SKM-1 (cell line): ENCODE data around the gene RREB1.

ENCODE experiments used
- DNase-seq: peaks from one replicate; lab custom pipeline; 2025; ENCODE audit not compliant: unreplicated experiment; lab: John Stamatoyannopoulos, UW

Gene RREB1

DNA sequence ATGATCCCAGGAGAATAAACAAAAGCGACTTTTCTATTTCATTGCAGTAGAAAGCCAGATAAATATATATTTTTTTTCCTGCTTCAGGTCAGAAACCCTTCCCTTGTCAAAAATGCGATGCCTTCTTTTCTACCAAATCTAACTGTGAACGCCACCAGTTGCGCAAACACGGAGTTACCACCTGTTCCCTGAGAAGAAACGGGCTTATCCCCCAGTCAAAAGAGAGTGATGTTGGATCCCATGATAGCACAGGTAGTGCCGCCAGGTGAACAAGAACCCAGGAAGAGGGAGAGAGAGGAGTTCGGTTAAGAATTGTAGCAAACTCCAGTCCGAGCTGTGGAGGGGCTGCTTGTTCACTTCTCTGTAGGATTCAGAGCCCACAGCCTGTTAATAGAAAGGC lies 132.6 kb downstream of the RREB1 start:
- no peak for DNase-seq

DNA sequence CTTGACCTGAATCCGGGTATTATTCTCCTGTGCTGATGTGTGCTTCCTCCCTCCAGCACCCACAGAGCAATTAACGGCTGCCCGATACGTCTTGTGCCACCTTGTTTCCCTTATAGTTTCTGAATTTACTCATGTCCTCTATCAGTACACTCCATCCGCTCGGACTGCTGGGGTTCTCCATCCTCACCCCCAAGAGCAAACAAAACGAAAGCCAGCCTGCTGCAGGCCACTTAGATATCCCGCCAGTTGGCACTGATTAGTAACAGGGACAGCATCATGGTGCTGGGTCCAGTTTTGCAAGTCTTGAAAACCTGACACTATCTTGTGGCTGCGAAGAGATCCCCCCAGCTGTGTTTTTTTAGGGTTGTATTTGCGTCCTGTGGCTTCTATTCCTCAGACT lies 133.4 kb downstream of the RREB1 start:
- DNase-seq: no peak

DNA sequence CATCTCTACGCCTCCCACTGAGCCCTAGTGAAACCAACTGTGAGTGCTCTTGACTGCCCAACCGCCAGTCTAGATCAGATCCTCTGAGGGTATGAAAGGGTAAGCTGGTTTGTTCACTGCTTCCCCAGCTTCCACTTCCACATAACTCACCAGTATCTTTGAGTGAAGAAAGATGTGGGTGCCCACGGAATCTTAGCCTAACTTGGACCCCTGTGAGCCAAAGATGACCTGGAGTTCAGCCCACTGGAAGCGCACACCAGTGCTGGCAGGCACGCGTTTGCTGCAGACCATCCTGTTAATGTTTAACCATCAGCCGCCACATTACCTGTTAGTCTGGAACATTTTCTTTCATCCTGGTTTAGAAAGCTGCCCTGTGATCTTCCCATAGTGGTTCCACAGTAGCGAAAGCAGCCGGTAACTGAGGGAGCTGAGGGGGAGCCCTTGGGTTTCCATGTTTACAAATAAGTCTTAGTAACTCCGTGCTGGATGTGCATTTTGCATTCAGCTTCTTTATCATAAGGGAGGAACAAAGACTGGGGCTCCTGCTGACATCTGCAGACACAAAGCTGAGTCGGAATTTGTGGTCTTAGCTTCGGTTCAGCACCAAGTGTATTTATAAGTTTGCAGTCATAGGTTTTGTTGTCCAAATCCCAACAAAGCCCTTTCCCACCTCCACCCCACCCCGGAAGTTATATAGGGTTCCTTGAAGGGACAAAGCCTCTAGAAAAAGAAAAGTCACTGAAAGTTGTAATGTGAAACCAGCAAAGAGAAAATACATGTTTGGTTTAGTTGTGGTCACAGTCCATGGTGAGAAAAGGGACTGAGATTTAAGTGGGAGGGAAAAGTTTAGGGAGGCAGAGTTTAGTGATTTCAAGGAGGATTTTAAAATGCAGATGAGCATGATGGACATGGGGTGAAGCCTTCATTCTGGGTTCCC lies 134.2 kb downstream of the RREB1 start:
- no peak for DNase-seq

DNA sequence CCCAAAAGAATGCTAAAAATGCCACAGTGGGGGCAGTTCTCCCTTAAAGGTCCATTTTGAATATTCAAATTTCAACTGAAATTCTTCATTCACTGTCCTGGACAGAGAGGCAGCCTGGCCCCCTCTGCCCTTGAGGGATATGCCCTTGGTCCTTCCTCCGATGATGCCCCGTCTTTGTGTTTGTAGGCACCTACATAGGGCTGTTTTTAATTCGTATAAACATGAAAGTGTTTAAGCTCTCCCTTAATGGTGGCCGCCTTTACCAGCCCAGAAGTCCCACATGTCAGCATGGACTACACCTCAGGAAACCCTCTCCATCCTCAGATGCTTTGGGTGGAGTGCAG lies 135.0 kb downstream of the RREB1 start:
- no peak for DNase-seq

DNA sequence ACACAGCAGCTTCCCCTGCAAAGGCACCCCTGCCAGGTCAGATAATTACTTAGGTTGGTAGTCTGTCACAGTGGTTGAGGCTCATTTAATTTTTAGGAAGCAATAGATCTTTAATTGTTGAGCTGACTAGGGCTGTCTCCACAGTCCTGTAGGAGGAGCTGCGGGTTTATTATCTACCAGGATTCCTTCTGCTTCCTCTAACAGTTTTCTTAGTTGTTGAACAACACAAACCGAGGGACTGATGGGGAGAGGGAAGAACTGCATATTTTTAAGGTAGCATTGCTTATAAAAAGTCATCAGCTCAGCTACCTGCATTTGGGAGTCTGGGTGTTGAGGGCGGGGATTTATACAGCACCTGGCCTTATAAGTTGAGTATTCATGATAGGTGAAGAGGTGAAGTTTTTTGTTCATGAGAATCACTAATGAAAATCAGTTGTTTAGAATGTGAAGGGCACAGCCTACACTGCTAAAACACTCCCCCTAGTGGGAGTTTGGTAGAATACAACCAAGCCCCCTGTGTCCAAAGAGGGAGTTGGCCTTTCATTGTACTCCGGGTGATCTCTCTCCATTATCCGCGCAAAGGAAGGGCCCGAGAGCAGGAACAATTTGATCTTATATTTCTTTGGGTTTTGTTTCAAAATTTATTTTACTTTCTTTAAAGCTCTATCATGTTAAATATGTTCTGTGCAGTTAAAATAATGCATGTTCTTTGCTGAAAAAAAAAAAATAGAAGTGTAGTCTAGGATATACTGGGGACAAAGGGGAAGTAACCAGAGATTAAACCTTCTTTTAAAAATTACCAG lies 135.6 kb downstream of the RREB1 start:
- DNase-seq: peak; percentile 32

DNA sequence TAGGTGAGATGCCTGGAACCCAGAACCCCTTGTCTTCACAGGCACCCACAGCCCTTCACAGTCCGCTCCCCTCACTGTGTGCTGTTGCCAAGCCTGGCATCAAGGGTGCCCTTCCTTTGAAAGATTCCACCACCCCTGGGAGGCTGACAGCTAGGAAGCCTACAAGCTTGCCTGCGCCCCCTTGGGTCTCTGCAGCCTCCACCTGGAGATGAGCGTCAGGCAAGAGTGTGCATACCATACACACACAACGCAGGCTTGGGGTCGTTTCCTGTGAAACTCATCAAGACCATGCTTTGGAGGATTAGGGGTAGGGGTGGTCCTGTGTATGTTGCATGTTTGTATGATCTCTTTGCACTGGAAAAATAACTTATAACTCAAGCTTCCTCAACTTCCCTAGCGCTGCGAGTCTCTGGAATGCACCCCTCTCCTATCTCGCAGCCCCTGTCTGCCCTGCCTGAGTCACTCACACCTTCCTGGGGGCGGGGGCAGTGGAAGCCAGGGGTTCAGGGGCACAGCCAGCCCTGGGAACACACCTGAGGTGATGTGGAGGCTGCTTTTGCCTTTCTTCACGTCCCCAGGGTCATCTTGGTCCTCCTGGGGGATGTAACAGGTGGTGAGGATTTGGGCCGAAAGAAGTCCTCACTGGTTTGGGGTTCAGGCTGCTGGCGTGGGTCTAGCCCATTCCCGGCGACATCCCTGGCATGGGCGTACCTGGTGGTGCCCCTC lies 138.1 kb downstream of the RREB1 start:
- no peak for DNase-seq

DNA sequence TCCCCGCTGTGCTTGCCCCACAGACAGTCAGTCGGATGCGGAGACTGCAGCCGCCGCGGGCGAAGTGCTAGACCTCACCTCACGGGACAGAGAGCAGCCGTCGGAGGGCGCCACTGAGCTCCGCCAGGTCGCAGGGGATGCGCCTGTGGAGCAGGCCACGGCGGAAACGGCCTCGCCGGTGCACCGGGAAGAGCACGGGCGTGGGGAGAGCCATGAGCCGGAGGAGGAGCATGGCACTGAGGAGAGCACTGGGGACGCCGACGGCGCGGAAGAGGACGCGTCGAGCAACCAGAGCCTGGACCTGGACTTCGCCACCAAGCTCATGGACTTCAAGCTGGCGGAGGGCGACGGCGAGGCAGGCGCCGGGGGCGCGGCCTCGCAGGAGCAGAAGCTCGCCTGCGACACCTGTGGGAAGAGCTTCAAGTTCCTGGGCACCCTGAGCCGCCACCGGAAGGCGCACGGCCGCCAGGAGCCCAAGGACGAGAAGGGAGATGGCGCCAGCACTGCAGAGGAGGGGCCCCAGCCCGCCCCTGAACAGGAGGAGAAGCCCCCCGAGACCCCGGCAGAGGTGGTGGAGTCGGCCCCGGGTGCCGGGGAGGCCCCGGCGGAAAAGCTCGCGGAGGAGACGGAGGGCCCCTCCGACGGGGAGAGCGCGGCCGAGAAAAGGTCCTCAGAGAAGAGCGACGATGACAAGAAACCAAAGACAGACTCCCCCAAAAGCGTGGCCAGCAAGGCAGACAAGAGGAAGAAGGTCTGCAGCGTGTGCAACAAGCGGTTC lies 138.8 kb downstream of the RREB1 start:
- DNase-seq: no peak

DNA sequence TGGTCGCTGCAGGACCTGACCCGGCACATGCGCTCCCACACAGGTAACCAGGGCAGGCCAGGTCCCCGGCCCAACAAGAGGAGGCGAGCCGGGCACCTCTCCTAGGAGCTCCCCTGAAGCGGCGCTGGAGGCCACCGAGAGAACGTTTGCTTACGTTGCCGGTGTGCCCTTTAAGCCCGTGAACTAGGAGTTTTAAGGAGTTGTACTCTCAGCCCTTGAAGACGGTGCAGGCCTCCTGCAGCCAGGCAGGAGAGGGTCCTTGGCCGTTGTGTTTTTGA lies 139.4 kb downstream of the RREB1 start:
- DNase-seq: no peak

DNA sequence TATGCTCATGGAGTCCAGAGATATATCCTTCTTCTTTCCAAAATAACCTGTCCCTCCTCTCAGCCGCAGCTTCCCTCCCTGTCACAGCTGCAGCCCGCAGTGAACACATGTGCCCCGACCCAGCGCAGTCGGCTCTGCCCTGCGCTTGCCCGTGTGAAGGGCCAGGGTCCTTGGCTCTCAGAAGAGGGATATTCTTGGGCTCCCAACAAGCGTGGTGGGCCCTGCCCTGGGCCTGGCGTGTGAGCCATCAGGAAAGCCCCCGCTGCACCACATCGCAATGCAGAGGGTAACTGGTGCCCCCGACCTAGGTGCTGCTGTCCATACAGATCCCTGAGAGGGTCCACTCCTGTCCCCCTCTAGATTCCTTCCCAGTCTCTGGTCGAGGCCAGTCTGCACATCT lies 140.1 kb downstream of the RREB1 start:
- DNase-seq: no peak

DNA sequence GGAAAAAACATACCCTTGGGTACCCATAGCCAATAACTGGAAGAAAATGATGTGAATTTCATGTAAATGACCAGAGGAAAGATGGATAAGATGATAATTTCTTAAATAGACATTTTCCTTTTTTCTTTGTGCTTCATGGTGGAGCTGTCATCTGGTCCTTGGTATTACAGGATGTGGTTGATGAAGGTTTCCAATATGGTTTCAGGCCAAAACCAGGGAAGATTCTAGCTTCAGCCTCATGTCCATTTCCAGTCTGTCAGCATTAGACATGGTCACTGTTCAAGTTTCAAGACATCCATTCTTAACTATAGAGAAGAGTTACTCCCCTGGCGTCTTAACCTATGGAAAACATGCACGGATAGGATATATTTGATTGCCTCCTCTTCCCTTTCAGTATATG lies 141.6 kb downstream of the RREB1 start:
- DNase-seq: no peak

DNA sequence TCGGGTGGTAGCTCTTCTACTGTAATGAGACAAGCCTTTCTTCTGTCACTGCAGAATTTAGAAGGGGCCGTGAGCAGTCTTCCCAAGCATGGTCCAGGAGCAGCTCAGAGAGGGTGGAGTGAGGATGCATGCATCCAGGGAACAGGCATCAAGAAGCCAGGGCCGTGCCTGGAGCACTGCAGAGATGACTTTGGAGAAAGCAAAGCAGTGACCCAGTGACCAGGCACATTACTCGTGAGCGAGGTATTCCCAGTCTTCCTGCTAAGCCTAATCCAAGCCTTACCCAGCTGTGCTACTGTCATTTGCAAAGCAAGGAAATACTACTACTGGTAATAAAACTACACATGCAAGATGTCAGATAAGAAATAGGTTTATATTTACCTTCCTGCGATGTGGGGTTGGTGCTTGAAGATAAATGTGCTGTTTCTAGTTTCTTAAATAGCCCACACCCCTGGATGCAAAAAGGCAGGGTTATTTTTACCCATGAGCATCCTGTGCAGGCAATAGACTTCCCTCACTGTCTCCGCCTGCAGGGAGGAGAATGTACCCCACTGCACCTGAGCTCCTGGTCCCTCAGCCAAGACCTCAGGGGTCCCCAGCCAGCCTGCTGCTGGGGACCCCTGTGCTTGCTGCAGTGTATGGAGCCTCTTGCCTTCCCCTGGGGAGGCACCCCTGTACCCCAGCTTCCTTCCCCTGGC lies 142.3 kb downstream of the RREB1 start:
- DNase-seq: no peak

DNA sequence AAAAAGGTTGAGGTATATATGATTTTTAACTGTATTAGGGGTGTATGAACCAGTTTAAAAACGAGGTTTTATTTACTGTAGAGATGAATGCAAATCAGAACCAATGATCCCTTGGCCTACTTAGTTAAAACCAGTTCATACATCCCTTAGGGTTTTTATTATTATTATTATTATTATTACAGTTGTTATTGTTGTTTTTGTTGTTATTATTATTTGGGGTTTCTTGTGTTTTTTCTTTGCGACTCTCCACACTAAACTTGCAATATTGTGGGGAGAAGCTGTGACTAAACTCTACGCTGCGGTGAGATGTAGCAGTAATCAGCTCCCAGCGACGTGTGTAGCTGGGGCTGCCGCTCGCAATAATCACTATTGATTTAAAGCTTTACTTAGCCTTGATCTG lies 143.1 kb downstream of the RREB1 start:
- DNase-seq: no peak

DNA sequence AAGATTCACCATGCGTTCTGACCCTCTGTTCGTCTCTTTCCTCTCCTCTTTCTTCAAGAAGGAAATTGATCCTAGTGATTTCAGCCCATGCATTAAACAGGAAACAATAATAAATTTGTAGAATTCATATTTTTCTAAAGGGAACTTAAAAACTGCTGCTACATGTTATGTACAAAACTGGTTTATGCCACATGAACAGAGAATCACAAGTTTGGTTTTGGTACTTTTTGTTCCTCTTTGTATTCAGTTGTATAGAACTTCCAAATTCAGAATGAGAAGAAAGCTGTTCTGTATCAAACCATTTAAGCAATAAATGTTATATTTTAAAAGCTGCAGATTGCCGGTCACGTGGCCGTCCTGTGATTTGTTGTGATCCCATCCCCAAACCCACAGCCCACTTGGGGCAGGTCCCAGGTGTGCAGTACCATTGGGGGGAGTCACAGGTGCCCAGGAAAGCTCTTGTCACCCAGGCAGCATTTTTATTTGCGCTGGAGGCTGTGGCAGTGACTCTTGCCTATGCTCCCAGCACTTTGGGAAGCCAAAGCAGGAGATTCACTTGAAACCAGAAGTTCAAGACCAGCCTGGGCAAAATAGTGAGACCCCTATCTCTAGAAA lies 144.0 kb downstream of the RREB1 start:
- DNase-seq: no peak

DNA sequence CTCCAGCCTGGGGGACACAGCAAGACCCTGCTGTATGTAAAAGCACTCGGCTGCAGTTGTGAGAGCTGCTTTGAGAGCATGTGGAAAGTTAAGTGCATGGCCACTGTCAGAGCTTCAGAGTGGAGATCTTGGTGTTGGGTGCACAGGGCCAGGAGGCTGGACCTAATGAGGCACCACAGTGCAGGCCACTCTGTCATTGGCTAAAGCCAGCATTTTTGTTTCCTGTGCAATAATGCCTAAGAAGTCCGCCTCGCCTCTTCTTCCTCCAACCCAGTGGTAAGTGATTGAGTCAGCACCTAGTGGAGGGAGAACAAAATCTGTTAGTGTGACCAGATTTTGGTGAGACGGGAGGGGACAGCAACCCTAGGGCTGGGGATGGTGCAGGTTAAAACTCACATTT lies 144.6 kb downstream of the RREB1 start:
- no peak for DNase-seq

DNA sequence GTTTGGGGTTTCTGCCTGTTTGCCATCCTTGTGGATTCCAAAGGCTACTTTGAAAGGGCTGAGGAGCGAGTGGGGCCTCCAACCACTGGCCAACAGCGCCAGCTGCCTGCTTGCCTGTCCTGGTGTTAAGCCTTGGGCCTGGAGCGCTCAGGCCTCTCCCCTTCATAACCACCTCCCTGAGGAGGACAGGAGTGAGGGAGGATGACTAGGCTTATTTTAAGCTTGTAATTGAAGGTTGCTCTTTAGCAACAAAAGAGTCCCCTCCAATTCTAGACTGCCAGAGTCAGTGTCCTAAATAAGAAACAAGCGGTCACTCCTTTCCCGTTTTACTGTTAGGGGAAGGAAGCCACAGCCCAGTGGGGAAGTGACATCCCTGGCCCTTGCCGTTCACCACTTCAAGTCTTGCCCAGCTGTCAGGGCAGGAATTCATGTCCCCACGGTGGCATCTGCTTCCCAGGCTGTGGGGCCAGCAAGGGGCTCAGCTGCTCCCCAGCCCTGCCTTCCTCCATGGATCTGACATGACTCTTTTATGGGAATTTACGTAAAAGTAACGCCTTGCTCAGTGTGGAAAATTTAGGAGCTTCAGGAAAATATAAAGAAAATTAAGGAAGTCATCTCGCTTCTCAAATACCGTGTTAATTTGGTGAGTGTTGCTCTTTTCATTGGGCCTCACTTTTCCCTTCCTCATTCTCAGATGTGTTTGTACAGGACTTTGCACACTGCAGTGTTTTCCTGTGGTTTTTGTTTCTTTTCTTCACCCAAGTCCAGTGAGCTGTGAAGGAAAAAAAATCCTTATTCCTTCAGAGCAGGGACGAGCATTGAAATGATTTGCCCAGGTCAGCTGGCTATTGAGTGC lies 147.4 kb downstream of the RREB1 start:
- DNase-seq: peak; percentile 79

DNA sequence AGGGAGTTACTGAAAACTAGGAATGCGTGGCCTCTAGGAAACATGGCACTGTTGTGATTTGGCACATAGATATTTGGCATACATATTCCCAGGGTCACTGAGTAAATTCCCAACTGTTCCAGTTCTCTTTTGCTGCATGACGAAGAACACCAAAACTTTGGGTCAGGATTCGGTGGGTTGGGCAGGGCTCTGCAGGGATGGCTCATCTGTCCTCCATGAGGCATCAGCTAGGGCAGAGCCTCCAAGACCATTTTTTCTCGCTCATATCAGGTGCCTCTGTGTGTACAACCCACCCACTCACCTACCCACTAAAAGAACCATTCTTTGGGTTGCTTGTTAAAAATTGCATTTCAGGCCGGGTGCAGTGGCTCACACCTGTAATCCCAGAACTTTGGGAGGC lies 148.2 kb downstream of the RREB1 start:
- DNase-seq: no peak

DNA sequence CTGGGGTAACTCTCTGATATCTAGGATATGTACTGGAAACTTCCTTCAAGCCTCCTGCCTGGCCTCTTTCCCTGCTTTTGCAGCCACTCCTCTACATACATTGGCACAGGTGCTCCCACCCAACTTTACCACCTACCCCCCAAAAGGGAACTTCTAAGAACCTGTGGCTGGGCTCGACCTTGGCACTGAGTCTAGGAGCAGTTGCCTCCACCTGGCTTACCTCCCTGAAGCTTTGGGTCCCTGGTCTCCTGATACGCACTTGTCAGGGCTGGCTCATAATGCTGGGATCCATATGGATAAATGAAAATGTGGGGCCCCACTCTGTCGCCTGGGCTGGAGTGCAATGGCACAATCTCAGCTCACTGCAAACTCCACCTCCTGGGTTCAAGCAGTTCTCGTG lies 149.0 kb downstream of the RREB1 start:
- no peak for DNase-seq

DNA sequence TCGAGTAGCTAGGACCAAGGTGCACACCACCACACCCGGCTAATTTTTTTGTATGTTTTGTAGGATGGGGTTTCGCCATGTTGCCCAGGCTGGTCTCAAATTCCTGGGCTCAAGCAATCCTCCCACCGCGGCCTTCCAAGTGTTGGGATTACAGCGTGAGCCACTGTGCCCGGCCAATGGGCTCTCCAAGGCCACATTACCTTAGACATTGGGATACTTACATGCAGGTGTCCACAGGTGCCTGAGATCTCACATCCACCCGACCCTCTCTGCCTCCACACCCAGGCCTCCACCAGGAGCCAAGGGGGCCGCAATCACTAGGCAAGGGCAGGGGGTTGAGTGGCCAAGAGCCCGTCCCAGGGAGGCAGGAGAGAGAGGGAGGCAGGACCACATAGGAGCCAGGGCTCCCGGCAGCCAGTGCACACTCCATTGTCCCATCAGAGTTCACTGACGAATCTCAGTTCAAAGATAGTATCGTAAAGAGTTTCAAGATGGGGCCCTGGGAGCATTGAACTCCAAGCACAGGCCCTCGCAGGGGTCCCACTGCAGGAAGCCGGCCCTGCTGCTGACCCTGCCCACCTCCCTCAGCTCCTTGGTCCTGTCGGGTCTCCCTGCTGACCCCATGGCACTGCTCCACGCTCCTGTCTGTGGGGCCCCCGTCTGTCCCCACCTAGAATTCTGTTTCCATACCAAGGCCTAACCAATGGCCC lies 149.9 kb downstream of the RREB1 start:
- DNase-seq: no peak
